GM13977 (cell line): ENCODE results near the gene SBNO2.

Experiments
- DNase-seq: peaks from one replicate; pipeline ENCODE4 v3.0.0; 2012; ENCODE audit warnings: low spot score
- in situ Hi-C: fragments of 300-500 bp; cut with MboI; formaldehyde crosslinking; loops from one replicate; pipeline ENCODE4 v1.12.0; 2022; ENCODE audit warnings: low sequenced_read_pairs, low pct_unique_long_range_greater_than_20kb, mixed read lengths, inconsistent platforms; ENCODE audit not compliant: unreplicated experiment
- TF ChIP-seq, protein P1 (sequence below): IDR thresholded peaks from 2 replicates; pipeline ENCODE4 v1.5.1; 2012; ENCODE audit warnings: mild to moderate bottlenecking, control low read depth; ENCODE audit not compliant: insufficient read depth; ENCODE audit errors: extremely low read depth, missing control alignments

SBNO2 gene

DNA sequence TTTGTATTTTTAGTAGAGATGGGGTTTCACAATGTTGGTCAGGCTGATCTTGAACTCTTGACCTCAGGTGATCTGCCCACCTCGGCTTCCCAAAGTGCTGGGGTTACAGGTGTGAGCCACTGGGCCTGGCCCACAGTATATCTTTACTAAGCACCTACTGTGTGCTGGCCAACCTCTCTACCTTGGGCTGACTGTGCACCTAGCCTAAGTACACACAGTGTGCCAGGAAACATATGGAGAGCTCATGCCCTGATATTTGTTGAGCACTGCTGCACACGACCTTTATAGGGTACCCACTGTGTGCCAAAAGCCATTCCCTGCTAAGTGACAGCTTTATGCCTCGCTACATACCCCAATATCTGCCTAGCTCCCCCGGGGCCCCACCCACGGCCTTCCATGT is 113.4 kb downstream of the SBNO2 start:
- DNase-seq, result no peak
- in situ Hi-C loops, result no loop called here
- TF ChIP-seq, protein P1, sequence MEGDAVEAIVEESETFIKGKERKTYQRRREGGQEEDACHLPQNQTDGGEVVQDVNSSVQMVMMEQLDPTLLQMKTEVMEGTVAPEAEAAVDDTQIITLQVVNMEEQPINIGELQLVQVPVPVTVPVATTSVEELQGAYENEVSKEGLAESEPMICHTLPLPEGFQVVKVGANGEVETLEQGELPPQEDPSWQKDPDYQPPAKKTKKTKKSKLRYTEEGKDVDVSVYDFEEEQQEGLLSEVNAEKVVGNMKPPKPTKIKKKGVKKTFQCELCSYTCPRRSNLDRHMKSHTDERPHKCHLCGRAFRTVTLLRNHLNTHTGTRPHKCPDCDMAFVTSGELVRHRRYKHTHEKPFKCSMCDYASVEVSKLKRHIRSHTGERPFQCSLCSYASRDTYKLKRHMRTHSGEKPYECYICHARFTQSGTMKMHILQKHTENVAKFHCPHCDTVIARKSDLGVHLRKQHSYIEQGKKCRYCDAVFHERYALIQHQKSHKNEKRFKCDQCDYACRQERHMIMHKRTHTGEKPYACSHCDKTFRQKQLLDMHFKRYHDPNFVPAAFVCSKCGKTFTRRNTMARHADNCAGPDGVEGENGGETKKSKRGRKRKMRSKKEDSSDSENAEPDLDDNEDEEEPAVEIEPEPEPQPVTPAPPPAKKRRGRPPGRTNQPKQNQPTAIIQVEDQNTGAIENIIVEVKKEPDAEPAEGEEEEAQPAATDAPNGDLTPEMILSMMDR, result no peak

DNA sequence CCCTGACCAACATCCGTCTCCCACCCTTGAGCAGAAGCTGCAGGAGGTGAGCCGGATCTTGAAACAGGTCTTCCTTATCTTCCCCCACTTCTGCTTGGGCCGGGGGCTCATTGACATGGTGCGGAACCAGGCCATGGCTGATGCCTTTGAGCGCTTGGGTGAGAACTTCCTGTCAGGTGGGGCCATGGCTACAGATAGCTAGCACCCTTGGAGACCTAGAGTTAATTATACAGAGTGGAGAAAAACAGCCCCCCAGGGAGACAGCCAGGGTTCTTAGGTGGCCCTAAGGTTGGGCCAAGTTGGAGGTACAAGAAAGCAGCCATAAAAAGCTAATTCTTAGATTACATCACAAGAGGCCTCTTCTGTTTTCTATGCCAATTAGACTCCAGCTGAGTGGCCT is 116.0 kb downstream of the SBNO2 start:
- DNase-seq, result no peak
- in situ Hi-C loops, result no loop called here
- TF ChIP-seq, protein P1, result no peak
